ENCODE measurements around the gene GABRG3. TPM values are rescaled to one million over a fixed set of nuclear protein-coding genes. Genes with fewer than 3 reads are reported as not detected.

The GABRG3 gene
- total and polyA plus RNA-seq, 10 of the 15 experiments (the other 5 are each of a cell fraction or from before 2014, with no cell fraction given): 0.15 TPM; not detected in 9

DNA sequence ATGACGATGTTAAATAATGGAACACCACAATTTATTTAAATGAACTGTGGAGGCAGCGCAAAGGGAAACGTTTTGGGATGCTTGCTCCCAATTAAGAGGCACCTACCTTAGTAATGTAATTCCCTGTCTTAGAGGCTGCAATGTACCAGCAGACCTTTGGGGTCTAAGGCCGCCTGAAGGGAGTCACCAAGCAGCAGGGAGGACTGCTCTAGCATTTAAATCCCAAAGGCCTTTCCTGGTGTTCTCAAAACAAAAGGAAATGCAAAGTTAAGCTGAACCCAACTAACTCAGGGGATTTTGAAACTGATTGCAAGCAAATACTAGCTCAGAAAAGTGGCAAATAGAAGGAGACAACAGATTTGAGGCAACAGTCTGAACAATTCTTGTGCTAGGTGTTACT lies 510.8 kb downstream of the GABRG3 start (continued):
- TF ChIP-seq BHLHE40 (IDR thresholded peaks at IDR 0.05; ENCODE audit: borderline replicate concordance in 1 of 2, low read depth in 2 of 2, low read length in 1 of 2) (no peak), CHD4 (IDR thresholded peaks at IDR 0.05) (no peak)

DNA sequence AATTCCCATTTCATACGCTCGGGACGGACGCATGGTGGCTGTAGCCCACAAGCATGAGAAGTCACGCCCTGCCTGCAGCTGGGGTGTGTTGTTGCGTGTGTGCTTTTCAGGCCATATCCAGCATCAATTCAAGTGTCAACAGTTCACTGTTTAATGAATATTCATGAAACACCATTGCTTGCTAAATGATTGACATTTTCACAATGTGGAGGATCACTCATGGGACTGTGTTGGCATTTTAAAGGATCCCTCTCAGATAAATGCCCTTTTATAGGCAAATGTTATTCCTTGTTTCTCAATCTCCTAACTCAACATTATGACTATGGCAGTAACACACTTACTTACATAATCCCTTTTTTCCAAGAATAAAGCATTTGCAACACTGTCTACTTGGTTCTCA lies 511.3 kb downstream of the GABRG3 start:
- Histone ChIP-seq H3K4me1 (ENCODE audit: control insufficient read depth, insufficient read depth, low read length) (no peaks in the 10 kb centered on the region), H3K9me3 (replicated peaks; ENCODE audit: control insufficient read depth, insufficient read depth, low read length) (no peaks in the 10 kb centered on the region; the same call in 2 of the 3 replicates), H3K9ac (ENCODE audit: control insufficient read depth, insufficient read depth, low read length) (no peak overlapping the region), H3K27me3 (replicated peaks in 1 of 2; ENCODE audit: control insufficient read depth in 2 of 2, insufficient read depth in 2 of 2, low read length in 1 of 2) (no peaks in the 10 kb centered on the region), H3K79me2 (ENCODE audit: control insufficient read depth, insufficient read depth, low read length) (no peaks in the 10 kb centered on the region), H4K20me1 (ENCODE audit: control insufficient read depth, insufficient read depth) (no peaks in the 10 kb centered on the region), H3K27ac (ENCODE audit: control insufficient read depth, insufficient read depth) (no peak overlapping the region), H3K36me3 (ENCODE audit: control insufficient read depth in 2 of 2, insufficient read depth in 2 of 2, low read length in 1 of 2) (no peaks in the 10 kb centered on the region), H2AFZ (ENCODE audit: control insufficient read depth, low read depth, low read length) (no peak overlapping the region), H3K4me3 (no peak overlapping the region), H3K4me2 (ENCODE audit: control insufficient read depth, insufficient read depth) (no peak overlapping the region)
- no peak for DNase-seq (ENCODE audit: low read depth, low spot score)
- intact Hi-C loops (cut with micrococcal nuclease; ENCODE audit: unreplicated experiment): no loop called here
- RAD21 ChIA-PET (ENCODE audit: unreplicated experiment): no interaction called here
- no peak for FAIRE-seq
- ATAC-seq: no peak
- in situ Hi-C loops (cut with MboI): no loop called here
- POLR2A ChIA-PET: no interaction called here
- TF ChIP-seq DPF2 (IDR thresholded peaks at IDR 0.05) (no peak), TARDBP (IDR thresholded peaks at IDR 0.05; ENCODE audit: borderline replicate concordance) (no peak), NR2C2 (IDR thresholded peaks at IDR 0.05; ENCODE audit: borderline replicate concordance, control insufficient read depth, insufficient read length, low read depth) (no peak), HDAC6 (IDR thresholded peaks at IDR 0.05; ENCODE audit: unreplicated experiment) (no peak), MYC (IDR thresholded peaks at IDR 0.05; ENCODE audit: insufficient read depth, insufficient read length, insufficient replicate concordance, low read length, severe bottlenecking) (no peak), KAT2A (conservative IDR thresholded peaks at IDR 0.05; ENCODE audit: control insufficient read depth, low read depth, low read length) (no peak), ELK1 (IDR thresholded peaks at IDR 0.05; ENCODE audit: low read depth, low read length) (no peak), BHLHE40 (IDR thresholded peaks at IDR 0.05; ENCODE audit: borderline replicate concordance in 1 of 2, low read depth in 2 of 2, low read length in 1 of 2) (no peak), ATF7 (IDR thresholded peaks at IDR 0.05; ENCODE audit: low read depth) (no peak), ZNF274 (IDR thresholded peaks at IDR 0.05; ENCODE audit: insufficient read depth, insufficient read length) (no peak), KLF5 (IDR thresholded peaks at IDR 0.05; ENCODE audit: partially characterized antibody) (no peak), TCF12 (IDR thresholded peaks at IDR 0.05; ENCODE audit: low read depth, low read length) (no peak), SMAD1 (IDR thresholded peaks at IDR 0.05; ENCODE audit: low read depth, partially characterized antibody) (no peak)
- no TSS peak for BruUV-seq (replicated peaks)
- SMC1A ChIA-PET (ENCODE audit: uncharacterized antibody, unreplicated experiment): no interaction called here
- CTCF ChIA-PET: no interaction called here
- 40% methylated on average over 6 of the region's 6 CpGs for WGBS (ENCODE audit: insufficient coverage, insufficient replicate concordance, low lambda C conversion rate, missing lambda C conversion rate)
